ENCODE results near the gene SFRP2.

The SFRP2 gene, protein sequence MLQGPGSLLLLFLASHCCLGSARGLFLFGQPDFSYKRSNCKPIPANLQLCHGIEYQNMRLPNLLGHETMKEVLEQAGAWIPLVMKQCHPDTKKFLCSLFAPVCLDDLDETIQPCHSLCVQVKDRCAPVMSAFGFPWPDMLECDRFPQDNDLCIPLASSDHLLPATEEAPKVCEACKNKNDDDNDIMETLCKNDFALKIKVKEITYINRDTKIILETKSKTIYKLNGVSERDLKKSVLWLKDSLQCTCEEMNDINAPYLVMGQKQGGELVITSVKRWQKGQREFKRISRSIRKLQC

DNA sequence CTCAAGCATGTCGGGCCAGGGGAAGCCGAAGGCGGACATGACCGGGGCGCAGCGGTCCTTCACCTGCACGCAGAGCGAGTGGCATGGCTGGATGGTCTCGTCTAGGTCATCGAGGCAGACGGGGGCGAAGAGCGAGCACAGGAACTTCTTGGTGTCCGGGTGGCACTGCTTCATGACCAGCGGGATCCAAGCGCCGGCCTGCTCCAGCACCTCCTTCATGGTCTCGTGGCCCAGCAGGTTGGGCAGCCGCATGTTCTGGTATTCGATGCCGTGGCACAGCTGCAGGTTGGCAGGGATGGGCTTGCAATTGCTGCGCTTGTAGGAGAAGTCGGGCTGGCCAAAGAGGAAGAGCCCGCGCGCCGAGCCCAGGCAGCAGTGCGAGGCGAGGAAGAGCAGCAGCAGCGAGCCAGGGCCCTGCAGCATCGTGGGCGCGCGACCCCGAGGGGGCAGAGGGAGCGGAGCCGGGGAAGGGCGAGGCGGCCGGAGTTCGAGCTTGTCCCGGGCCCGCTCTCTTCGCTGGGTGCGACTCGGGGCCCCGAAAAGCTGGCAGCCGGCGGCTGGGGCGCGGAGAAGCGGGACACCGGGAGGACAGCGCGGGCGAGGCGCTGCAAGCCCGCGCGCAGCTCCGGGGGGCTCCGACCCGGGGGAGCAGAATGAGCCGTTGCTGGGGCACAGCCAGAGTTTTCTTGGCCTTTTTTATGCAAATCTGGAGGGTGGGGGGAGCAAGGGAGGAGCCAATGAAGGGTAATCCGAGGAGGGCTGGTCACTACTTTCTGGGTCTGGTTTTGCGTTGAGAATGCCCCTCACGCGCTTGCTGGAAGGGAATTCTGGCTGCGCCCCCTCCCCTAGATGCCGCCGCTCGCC is at the start of gene SFRP2:
SFRP2 (minus strand) TSS at position 671 of the 864 bp plus-strand sequence; CDS start at position 423, 248 bp downstream.
- peak in 6 of 10 donors; percentile 11 to 89 (median 47) for DNase-seq
- intact Hi-C loops (cut with DNase I) = no loop called here

DNA sequence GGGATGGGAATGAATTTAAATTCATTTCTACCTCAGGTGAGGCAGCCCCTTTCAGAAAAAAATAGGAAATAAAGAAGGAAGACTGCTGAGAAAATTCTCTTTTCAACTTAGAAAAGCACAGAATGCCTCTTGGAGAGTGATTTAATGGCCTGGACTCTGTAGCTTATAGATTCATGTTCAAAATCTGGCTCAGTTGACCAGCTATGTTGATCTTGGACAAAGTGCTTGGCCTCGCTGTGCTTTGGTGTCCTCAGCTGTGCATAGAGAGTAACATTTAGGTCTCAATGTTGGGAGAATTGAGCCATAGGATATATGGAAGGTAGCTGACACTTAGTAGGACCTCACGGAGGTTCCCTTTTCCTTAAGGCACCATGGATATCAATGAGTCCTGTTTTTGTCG is 49.7 kb upstream of the SFRP2 start:
- DNase-seq = no peak
- intact Hi-C loops (cut with DNase I) = no loop called here

DNA sequence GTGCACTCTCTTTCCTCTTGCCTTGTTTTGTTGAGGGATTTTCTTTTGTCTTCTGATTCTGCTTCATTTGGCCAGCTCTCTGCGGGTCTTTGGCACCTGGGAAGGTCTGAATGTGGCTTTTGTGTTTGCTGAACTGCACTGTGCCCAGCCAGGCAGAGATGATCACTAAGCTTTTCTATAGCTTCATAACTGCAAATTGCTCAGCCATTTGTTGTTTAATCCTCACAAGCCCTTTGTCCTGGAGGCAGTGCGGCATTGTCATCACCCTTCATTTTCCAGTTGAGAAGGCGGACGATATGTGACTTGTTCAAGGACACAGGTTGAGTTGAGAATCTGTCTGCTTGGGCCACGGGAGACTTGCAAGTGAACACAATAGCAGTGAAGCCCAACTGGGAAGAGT is 46.0 kb upstream of the SFRP2 start:
- DNase-seq = no peak
- intact Hi-C loops (cut with DNase I) = no loop called here

DNA sequence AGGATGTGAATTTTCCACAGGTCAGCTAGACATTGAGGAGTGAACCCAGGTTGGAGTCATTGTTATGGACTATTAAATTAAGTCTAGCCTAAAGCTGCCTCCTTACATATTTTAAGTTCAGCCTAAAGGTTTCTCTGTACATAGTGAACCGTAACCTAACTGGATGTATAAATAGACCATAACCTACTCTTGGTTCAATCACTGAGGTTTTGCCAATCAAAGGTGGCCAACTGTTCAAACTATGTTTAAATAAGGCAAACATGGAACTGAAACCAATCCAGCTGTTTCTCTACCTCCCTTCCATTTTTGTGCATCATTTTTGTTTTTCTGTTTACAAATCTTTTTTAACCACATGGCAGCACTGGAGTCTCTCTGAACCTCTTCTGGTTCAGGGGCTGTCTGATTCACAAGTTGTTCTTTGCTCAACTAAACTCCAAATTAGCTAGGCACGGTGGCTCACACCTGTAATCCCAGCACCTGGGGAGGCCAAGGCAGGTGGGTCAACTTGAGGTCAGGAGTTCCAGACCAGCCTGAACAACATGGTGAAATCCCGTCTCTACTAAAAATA is 43.9 kb upstream of the SFRP2 start:
- intact Hi-C loops (cut with DNase I) = no loop called here
- no peak for DNase-seq

DNA sequence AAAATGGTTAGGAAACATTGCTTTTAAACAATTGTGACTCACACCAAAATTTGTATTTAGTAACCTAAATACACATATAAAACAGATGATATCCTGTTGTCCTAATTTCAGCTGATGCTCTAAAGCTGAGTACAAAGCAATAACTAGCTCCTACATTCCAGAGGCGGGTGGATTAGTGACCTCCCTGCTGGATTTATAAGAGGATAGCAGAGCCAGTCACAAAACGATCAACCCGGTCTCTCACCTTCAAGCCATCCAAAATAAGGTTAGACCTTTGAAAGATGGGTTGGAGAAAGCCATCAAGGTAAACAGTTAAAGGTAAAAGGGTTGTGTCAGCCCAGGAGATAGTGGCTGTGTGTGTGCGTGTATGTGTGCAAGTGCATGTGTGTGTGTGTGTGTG is 43.2 kb upstream of the SFRP2 start:
- DNase-seq = no peak
- intact Hi-C loops (cut with DNase I) = no loop called here

DNA sequence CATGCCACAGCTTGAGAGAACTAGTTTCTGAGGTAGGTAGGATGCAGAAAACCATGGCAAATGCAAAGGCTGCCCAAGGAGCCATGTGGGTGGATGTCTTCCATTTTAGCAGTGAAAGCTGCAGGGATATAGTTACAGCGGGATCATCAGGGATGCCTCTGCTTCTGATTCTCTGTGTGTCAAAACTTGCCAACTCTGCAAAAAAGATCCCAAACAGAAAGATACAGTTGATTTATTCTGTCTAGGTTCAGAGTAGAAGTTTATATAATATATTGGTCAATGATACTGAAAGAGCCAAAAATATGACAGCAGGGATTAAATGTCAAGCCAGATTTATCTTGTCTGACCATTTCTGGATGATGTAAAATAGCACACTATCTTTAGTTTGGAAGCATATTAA is 42.4 kb upstream of the SFRP2 start:
- intact Hi-C loops (cut with DNase I) = no loop called here
- no peak for DNase-seq

DNA sequence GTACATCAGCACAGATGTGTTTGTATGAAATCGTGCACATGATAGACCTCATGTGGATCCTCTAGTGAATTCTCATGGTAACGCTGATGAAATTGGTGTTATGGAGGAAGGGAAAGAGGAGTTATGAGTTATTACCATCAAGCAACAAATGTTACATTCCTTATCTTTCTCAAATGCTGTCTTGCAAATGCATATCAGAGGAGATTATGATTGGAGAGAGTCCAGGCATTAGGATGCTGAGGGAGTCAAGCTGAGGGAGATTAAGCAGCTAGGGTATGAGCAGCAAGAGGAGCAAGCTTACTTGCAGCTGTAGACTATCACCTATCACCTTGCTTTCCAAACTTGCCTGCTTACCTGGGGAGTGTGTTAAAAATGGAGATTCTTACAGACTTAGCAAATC is 36.8 kb upstream of the SFRP2 start:
- intact Hi-C loops (cut with DNase I) = no loop called here
- DNase-seq = no peak

DNA sequence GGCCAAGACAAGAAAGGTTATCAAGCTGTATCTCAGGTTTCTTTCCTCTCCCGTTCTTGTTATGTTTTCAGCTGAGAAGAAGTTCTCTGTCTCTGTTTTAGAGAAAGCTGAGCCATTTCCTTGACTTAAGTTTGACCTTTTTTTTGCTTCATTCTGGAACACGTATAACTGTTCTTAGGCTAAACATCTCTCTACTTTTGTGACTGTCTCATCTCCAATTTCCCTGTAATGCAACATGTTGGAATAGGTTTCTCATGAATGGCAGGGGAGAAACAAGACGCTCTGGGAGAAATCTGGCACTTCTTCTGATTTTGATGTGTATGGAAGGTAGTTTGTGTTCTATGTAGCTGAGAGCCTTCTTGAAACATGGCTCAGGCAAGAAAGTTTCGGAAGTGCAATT is 36.2 kb upstream of the SFRP2 start:
- intact Hi-C loops (cut with DNase I) = no loop called here
- no peak for DNase-seq

DNA sequence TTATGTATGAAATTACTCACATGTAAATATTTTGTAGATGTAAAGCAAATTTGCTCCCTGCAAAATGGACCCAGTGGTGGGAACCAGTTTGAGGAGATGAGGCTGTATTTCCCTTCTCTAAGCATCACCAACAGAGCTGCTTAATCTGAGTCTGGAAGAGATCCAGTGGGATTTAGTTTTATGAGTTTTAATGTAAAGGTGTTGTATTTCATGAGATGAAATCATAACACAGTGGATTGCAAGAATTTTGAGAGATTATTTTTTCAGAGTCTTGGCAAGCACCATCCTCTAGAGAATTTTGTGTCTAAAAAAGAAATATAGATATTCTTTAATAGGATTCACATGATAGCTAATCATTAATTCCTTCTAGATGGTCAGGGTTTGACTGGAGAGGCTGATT is 35.6 kb upstream of the SFRP2 start:
- DNase-seq = no peak
- intact Hi-C loops (cut with DNase I) = no loop called here

DNA sequence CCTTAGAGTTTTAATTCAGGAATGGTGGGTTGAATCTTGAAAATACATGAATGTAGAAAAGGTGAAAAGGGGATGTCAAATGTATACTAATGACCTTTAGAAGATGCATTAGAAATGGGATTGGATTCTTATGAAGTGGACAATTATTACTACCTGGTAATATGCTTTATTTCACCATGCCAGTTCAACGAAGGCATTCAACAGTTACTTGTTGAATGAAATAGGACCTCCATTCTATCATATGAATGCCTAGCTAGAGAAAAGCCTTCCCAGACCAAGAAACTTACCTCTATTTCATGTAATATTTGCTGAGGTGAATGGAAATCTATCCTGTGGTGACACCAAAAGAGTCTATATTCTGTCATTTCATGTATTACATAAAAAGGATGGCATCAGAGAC is 34.6 kb upstream of the SFRP2 start:
- intact Hi-C loops (cut with DNase I) = no loop called here

DNA sequence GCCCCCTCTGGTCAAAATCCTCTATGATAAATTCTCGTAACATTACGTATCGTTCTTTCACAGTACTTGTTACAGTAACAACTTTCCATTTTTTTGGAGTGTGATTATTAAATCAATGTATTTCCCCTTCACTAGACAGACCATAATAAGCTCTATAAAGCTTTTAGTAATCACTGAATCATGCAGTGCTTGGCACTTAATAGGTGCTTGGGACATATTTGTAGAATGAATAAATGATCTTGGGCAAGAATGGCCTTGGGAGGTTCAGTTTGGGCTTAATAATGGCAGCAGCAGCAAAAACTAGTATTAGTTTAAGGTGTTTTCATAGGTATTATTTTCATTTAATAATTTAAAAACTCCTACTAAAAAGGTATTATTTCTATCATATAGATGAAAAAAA is 33.4 kb upstream of the SFRP2 start:
- DNase-seq = no peak
- intact Hi-C loops (cut with DNase I) = no loop called here

More for the DNA sequence above, 34.6 kb upstream of the SFRP2 start:
- no peak for DNase-seq

DNA sequence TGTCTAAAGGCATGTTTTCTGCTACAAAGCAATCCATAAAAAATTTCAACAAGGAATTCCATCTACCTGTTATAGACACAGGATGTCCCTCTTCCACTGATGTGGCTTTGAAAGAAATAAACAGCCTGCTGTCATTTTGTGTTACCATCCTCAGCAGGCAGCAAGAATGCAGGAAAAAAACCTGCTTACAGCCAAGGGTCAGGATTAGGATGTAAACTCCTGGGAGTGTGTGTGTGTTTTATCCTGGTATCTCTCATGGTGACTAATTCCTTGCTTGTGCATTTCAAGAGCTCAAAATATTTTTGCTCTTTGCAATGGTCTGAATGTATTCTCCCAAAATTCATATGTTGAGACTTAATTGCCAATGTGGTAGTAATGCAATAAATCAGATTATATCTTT is 28.6 kb upstream of the SFRP2 start:
- intact Hi-C loops (cut with DNase I) = no loop called here
- no peak for DNase-seq

DNA sequence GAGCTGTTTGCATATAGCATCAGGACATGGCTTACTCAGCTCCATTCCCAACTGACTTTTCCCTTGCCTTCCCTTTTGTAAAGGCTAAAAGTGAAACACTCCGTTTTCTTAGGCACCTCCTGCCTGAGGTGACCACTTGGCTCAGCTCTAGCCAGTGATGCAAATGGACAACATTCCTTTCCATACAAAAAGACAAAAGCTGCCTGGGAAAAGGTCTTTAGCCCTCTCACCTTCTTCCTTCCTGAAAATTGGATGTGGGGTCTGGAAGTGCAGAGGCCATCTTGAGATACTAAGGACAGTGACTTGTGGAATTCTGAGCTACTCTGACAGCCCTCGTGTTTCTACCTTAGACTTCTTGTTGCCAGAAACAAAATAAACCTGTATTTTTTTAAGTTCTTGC is 27.7 kb upstream of the SFRP2 start:
- intact Hi-C loops (cut with DNase I) = no loop called here
- no peak for DNase-seq

DNA sequence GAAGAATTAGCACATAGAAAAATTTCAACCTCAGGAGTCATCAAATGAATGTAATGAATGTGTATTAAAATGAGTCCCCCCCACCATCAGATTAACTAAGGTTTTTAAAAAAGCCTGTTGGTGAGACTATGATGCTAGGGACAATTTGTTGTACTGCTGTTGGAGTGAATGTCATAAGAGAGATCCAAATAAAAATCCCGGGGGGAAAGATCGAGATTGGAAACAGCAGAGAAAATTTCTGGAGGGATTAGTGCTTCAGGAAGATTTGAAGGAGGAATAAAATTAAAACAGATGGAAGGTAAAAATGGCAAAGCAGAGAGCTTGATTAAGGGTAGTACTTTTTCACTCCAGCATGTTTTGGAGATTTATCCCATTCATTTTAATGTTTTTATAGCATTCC is 25.9 kb upstream of the SFRP2 start:
- intact Hi-C loops (cut with DNase I) = no loop called here
- DNase-seq = no peak

DNA sequence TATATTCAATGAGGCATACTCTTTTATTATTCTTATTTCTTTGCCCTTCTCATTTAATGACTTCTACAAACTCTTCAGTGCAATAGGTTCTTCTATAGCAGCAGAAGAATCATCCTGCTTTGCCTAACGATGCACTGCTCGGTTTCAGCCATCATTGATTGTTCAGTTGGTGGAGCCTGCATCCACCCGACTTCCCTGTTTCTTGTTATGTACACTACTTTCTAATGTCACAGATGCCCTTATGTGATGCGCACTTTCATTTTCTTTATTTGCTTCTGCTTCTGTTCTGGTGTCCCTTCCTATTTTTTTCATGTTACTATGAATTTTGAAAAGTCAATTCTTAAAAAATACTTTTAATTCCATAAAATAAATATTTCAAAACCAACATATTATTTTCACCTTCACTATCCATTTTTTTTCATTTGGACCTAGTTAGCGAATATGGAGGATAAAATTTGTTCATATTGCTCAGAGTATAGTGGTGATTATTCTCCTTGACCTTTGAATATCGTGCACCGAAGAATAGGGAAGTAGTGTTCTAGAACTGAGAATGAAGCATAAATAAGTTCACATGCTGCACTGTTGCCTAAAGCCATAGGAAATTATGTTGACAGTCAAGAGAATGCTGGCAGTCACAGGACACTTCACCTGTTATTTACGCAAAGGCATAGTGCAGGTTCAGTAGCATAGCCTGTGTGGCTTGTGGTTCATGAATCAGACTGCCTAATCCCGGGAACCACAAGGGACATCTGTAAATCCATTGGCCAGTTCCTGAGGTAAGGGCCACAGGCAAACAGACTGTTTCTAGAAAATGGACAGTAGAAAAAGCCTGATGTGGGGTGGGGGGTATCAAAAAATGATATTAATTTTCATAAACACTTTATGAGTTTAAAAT is 21.3 kb upstream of the SFRP2 start:
- no peak for DNase-seq
- intact Hi-C loops (cut with DNase I) = no loop called here

DNA sequence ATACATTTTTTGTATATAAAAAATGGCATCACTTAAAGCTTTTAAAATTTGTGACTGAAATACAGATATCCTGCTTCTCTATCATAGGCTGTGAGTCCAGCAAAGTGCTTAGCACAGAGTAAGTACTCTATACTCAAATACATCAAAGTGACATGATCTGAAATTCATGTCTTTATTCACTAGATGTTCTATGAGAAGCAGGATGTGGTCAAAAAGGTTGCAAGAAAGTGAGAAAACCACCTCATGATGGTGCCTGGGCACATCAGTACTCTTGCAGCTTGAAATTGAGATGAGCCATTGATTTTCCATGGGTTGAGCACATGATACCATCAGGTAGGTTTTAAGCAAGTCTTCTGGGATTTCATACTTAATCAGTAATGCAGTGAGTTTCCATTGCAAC is 20.4 kb upstream of the SFRP2 start:
- DNase-seq = no peak
- intact Hi-C loops (cut with DNase I) = no loop called here

DNA sequence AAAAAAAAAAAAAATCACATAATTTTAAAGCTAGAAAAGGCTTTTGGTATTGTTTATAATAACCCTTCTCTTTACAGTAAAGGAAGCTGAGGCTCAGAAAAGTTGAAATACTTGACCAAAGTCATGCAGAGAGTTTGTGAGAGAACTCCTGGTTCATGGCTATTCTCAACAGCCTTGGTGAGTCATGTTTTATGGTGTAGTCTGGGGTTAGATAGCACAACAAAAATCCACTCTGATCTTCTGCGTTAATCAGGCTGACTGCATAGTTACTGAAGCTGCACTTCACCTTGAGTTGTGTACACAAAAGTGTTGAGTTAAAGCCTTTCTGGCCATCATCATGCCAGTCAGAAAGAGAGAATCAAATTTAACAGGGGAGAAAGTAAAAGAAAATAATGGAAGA is 19.3 kb upstream of the SFRP2 start:
- intact Hi-C loops (cut with DNase I) = no loop called here
- no peak for DNase-seq

DNA sequence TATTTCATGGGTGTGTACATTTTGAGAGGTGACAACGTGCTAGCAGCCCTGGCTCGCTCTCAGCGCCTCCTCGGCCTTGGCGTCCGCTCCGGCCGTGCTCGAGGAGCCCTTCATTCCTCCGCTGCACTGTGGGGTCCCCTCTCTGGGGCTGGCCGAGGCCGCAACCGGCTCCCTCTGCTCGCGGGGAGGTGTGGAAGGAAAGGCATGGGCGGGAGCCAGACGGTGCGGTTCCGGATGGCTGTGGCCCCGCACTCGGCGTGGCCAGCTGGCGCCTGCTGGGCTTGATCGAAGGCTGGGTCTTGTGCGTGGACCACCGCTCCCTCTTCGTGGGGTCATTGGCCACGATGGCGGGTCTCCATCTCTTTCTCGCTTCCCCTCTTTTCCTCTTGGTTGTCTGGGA is 17.2 kb upstream of the SFRP2 start:
- peak in 1 of 10 donors; percentile 69 for DNase-seq
- intact Hi-C loops (cut with DNase I) = no loop called here

DNA sequence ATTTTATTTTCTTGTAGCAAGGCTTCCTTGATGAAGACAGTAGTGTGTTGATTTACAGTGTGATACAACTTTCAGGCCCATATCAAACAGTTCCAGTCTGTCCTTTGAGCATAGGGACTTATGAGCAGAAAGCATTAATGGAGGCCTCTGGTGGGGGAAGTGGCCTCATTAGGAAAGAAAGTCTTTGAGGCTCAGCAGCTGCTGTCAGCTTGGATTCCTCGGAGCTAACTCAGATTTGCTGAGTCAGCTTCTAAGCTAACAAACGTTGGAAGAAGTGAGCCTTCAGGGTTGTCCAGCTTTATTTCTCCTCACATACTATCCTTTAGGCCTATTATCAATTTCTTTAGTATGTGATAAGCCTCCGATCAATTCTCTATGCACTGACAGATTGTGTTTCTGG is 15.8 kb upstream of the SFRP2 start:
- intact Hi-C loops (cut with DNase I) = no loop called here
- no peak for DNase-seq

DNA sequence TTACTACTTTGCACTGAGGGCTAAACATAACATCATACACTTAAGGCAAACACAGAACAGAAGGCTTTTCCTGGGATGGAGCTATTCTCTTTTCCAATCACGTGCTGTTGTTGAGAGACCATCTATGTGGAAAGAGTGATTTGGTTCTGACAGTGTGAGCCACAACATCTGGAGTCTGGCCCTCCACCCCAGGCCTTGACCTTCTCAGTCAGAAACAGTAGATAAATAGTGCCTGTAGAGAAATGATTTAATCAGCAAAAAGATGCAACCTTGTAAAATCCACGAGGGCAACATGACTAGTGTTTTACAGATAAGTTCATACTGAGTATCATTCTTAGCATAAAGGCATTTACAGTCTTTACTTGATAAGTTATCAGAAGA is 10.8 kb upstream of the SFRP2 start:
- no peak for DNase-seq
- intact Hi-C loops (cut with DNase I) = loop anchor here (10.0 kb wide), 1 partner anchor 225 kb away; no protein-coding TSS in a partner anchor
